BJ (cell line): ENCODE data around the gene MED13L. TPM values are rescaled to one million over a fixed set of nuclear protein-coding genes. Genes with fewer than 3 reads are reported as not detected.

ENCODE experiments used
- CTCF ChIA-PET: fragments of 350-600 bp; formaldehyde crosslinking; extraction: SDS; loops from one replicate; lab custom pipeline; 2021; ENCODE audit warnings: antibody characterized with exemption, inconsistent platforms; lab: Yijun Ruan, JAX
- POLR2A ChIA-PET: fragments of 300-600 bp; sonication (Branson Sonifier 250); formaldehyde crosslinking; extraction: SDS; loops from one replicate; lab custom pipeline; 2021; ENCODE audit warnings: antibody characterized with exemption; lab: Charles Lee
- DNase-seq: peaks from one replicate; pipeline ENCODE4 v3.0.0-alpha.2; 2011; ENCODE audit warnings: low read depth
- H3K27me3 ChIP-seq: 2 replicates; pipeline ENCODE4 v1.6.0; 2011; ENCODE audit warnings: low read length; ENCODE audit not compliant: control insufficient read depth, insufficient read depth
- H3K36me3 ChIP-seq: 2 replicates; pipeline ENCODE4 v1.5.1; 2011; ENCODE audit warnings: low read length; ENCODE audit not compliant: control insufficient read depth, insufficient read depth
- H3K4me3 ChIP-seq: 2 replicates; pipeline ENCODE4 v1.5.1; 2011; ENCODE audit warnings: low read depth, mild to moderate bottlenecking, control low read depth, low read length
- CTCF ChIP-seq: IDR thresholded peaks from 2 replicates; pipeline ENCODE4 v1.5.1; 2011; ENCODE audit warnings: low read depth, mild to moderate bottlenecking, control low read depth, inconsistent platforms, low read length, moderate library complexity; ENCODE audit not compliant: insufficient read depth
- polyA plus RNA-seq: library from polyadenylated mRNA; depleted of rRNA; stranded (reverse); fragments of >200 nt; gene quantifications from 2 replicates; pipeline ENCODE4 v1.2.3, GENCODE V29; 2011

MED13L gene
- polyA plus RNA-seq, 1 experiment: 43.7 TPM

GRCh38 chr12:116206828-116207227 is 70.7 kb downstream of the MED13L start:
- Histone ChIP-seq H3K4me3 (no peak overlapping the region), H3K36me3 (no peaks in the 10 kb centered on the region), H3K27me3 (no peaks in the 10 kb centered on the region)
- POLR2A ChIA-PET: no interaction called here
- TF ChIP-seq CTCF: no peak
- CTCF ChIA-PET: no interaction called here
- no peak for DNase-seq

- CTCF ChIA-PET: interaction anchor here (0.9 kb wide), 1 partner anchor 227 kb away, joined by 3 read pairs; no protein-coding TSS in a partner anchor
- Histone ChIP-seq H3K27me3 (no peaks in the 10 kb centered on the region), H3K36me3 (no peaks in the 10 kb centered on the region), H3K4me3 (no peak overlapping the region)
- DNase-seq: no peak
- no peak for TF ChIP-seq CTCF
- POLR2A ChIA-PET: no interaction called here
Observed at GRCh38 chr12:116204785-116205184, 72.7 kb downstream of the MED13L start.

DNA sequence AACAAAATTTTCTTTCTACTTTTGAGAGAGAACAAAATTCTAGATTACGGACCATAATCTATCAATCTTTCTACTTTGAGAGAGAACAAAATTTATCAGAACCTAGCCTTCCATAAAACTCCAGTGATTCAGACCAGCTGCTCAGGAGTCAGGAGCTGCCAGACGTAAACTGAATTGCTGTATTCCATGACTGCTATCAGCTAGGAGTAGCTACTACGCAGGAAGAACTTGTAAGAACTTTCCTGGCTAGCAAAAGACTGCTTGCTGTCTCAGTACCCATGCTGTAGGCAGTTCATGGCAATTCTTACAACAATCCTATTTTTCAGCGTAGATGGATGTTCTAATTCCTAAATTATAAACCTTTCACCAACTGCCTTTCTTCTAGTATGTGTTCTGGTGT is 73.3 kb downstream of the MED13L start:
- ChIA-PET CTCF (interaction anchor here (0.9 kb wide), 1 partner anchor 226 kb away, joined by 3 read pairs; no protein-coding TSS in a partner anchor), POLR2A (no interaction called here)
- no peak for DNase-seq
- no peaks in the 10 kb centered on the region for H3K36me3 ChIP-seq
- TF ChIP-seq CTCF: no peak
- no peak overlapping the region for H3K4me3 ChIP-seq
- H3K27me3 ChIP-seq: no peaks in the 10 kb centered on the region

GRCh38 chr12:116202940-116203339 is 74.6 kb downstream of the MED13L start:
- Histone ChIP-seq H3K27me3 (no peaks in the 10 kb centered on the region), H3K4me3 (no peak overlapping the region), H3K36me3 (no peaks in the 10 kb centered on the region)
- ChIA-PET POLR2A (interaction anchor here (0.7 kb wide), 1 partner anchor 73 kb away, joined by 5 read pairs; no protein-coding TSS in a partner anchor), CTCF (interaction anchor here (1.2 to 1.6 kb wide), 2 partner anchors 8 to 14 kb away, joined by 5 to 6 read pairs; no protein-coding TSS in a partner anchor)
- DNase-seq: no peak
- peak; percentile 50 for TF ChIP-seq CTCF

GRCh38 chr12:116202433-116202832 is 75.1 kb downstream of the MED13L start:
- CTCF ChIA-PET: interaction anchor here (0.6 to 1.6 kb wide), 5 partner anchors 9 to 191 kb away, joined by 3 to 6 read pairs (median 3); no protein-coding TSS in a partner anchor
- DNase-seq: no peak
- POLR2A ChIA-PET: no interaction called here

More at GRCh38 chr12:116202433-116202832, 75.1 kb downstream of the MED13L start:
- TF ChIP-seq CTCF: no peak
- no peaks in the 10 kb centered on the region for H3K27me3 ChIP-seq
- no peak overlapping the region for H3K4me3 ChIP-seq
- H3K36me3 ChIP-seq: no peaks in the 10 kb centered on the region
